Sigmoid colon (tissue), 7 donors: ENCODE data around the gene TPBGL. TPM values are rescaled to one million over a fixed set of nuclear protein-coding genes. Genes with fewer than 3 reads are reported as not detected.

Source experiments
- DNase-seq: peaks from one replicate; pipeline ENCODE4 v3.0.0-alpha.2; 2019
- H3K27ac ChIP-seq, 4 donors: fragments of 200-600 bp; sonication (generic); one replicate each; pipeline ENCODE4 v1.5.1; 2016 to 2019; ENCODE audit warnings: mild to moderate bottlenecking in 1 of 4
- H3K27me3 ChIP-seq, 3 donors: fragments of 200-600 bp; sonication (generic); one replicate each; pipeline ENCODE4 v1.5.1; 2019; ENCODE audit warnings: mild to moderate bottlenecking in 1 of 3
- H3K36me3 ChIP-seq, 4 donors: fragments of 200-600 bp; sonication (generic); one replicate each; pipeline ENCODE4 v1.5.1; 2016 to 2019
- H3K4me1 ChIP-seq, 4 donors: fragments of 200-600 bp; sonication (generic); one replicate each; pipeline ENCODE4 v1.5.1; 2017 to 2019
- H3K4me3 ChIP-seq, 4 donors: fragments of 200-600 bp; sonication (generic); one replicate each; pipeline ENCODE4 v1.5.1; 2017 to 2019; ENCODE audit warnings: mild to moderate bottlenecking in 2 of 4, moderate library complexity in 1 of 4
- H3K9me3 ChIP-seq, 4 donors: fragments of 200-600 bp in 3 of 4; sonication (generic) in 3 of 4; one replicate each; pipeline versions ENCODE4 v1.5.1 to v1.6.1; 2013 to 2019
- EP300 ChIP-seq, 4 donors: sonication (generic); formaldehyde crosslinking; IDR thresholded peaks; one replicate each; pipeline ENCODE4 v1.6.1; 2017; ENCODE audit warnings: antibody characterized with exemption in 4 of 4
- POLR2A ChIP-seq, 2 donors: fragments of 450-650 bp; IDR thresholded peaks; one replicate each; pipeline ENCODE4 v1.6.1; 2016; ENCODE audit warnings: antibody characterized with exemption in 2 of 2, mild to moderate bottlenecking in 2 of 2, moderate library complexity in 2 of 2
- POLR2AphosphoS5 ChIP-seq, 4 donors: sonication (generic); formaldehyde crosslinking; IDR thresholded peaks; one replicate each; pipeline ENCODE4 v1.6.1; 2017; ENCODE audit warnings: antibody characterized with exemption in 4 of 4
- WGBS, 2 donors: extraction: QIAGEN DNeasy Blood & Tissue Kit; methylation state at CpG; one replicate each; pipeline ENCODE4 v1.1.7; 2013; 5-methylcytosine and 5-hydroxymethylcytosine counted together
- intact Hi-C: fragments of 100-400 bp; cut with DNase I; formaldehyde crosslinking; loops from one replicate; pipeline ENCODE4 v1.15.1; 2023
- polyA plus RNA-seq, 3 donors: library from polyadenylated mRNA; stranded (reverse); fragments of 200-250 nt; gene quantifications; one replicate each; pipeline ENCODE4 v1.2.3, GENCODE V29; 2013
- total RNA-seq, 4 donors: library from RNA; depleted of rRNA; stranded (reverse); fragments of >200 nt; gene quantifications; one replicate each; pipeline ENCODE4 v1.1.0, GENCODE V29; 2016
- TF ChIP-seq, protein P1 (sequence below), 4 experiments: fragments of 450-650 bp in 3 of 4; fragments of 200-600 bp in 1 of 4; IDR thresholded peaks; one replicate each; pipeline ENCODE4 v1.5.1; 2016 to 2019; ENCODE audit warnings: antibody characterized with exemption in 4 of 4, mild to moderate bottlenecking in 3 of 4, moderate library complexity in 2 of 4
- donor health status: healthy with polysubstance abuse.
- donor health status: Bipolar disorder and iron deficiency.
- donor health status: healthy.

TPBGL gene
- total and polyA plus RNA-seq, 7 donors, result 0.28 to 0.68 (median 0.34) TPM; not detected in 3

DNA sequence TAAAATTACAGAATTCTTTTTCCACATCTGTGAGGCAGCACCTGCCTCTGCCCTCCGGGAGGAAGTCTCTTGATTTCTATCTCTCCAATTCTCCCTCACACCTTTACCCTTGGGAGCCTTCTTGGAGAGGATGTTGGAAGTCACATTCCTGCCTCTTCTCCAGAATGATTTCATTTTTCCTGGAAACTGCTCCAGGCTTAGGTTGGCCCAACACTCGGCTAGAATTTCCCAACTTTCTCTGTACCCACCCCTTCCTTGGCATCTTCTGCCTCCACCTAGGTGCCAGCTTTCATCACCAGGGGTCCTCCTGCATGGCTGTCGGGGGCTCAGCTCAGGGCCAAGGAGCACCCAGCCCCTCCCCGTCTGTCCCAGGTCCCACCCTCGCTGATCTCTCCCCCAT is 46.4 kb upstream of the TPBGL start:
- no peak for TF ChIP-seq EP300 (IDR thresholded peaks at IDR 0.05)
- TF ChIP-seq POLR2AphosphoS5 (IDR thresholded peaks at IDR 0.05), result no peak
- TF ChIP-seq POLR2A (IDR thresholded peaks at IDR 0.05), result no peak
- TF ChIP-seq, protein P1, sequence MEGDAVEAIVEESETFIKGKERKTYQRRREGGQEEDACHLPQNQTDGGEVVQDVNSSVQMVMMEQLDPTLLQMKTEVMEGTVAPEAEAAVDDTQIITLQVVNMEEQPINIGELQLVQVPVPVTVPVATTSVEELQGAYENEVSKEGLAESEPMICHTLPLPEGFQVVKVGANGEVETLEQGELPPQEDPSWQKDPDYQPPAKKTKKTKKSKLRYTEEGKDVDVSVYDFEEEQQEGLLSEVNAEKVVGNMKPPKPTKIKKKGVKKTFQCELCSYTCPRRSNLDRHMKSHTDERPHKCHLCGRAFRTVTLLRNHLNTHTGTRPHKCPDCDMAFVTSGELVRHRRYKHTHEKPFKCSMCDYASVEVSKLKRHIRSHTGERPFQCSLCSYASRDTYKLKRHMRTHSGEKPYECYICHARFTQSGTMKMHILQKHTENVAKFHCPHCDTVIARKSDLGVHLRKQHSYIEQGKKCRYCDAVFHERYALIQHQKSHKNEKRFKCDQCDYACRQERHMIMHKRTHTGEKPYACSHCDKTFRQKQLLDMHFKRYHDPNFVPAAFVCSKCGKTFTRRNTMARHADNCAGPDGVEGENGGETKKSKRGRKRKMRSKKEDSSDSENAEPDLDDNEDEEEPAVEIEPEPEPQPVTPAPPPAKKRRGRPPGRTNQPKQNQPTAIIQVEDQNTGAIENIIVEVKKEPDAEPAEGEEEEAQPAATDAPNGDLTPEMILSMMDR (IDR thresholded peaks at IDR 0.05), result no peak
- WGBS, 2 donors, result 68 to 81% methylated on average over 5 of the region's 5 CpGs
- Histone ChIP-seq H3K4me3 (no peak overlapping the region), H3K36me3 (no peaks in the 10 kb centered on the region), H3K27ac (no peak overlapping the region), H3K9me3 (no peaks in the 10 kb centered on the region), H3K27me3 (no peaks in the 10 kb centered on the region), H3K4me1 (peaks cover 0 to 31% (median 19%) of the 10 kb centered on the region in 4 donors)
- DNase-seq, result peak; percentile 62
- intact Hi-C loops, result no loop called here

- peak; percentile 84 for DNase-seq
- no peak overlapping the region for H3K27ac ChIP-seq
- no peak overlapping the region for H3K4me3 ChIP-seq
These were observed 45.2 kb upstream of the TPBGL start for GRCh38 chr11:75195167-75195962.

DNA sequence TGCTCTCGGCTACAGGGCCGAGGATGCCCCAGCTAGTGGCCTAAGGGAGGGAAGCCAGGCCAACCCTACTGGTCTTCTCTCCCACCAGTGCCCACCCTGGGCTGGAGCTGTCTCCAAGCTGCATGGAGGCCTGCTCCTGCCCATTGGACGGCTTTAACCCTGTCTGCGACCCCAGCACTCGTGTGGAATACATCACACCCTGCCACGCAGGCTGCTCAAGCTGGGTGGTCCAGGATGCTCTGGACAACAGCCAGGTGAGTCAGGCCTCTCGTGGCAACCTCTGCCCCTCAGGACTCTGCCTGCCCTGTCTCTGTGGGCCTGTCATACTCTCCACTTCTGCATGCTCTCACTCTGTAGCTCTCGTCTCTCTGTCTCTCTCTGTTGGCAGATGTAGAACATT is 44.1 kb upstream of the TPBGL start:
- Histone ChIP-seq H3K27me3 (no peaks in the 10 kb centered on the region), H3K27ac (no peak overlapping the region), H3K4me3 (no peak overlapping the region), H3K4me1 (peaks cover 0 to 24% (median 12%) of the 10 kb centered on the region in 4 donors), H3K9me3 (no peaks in the 10 kb centered on the region), H3K36me3 (no peaks in the 10 kb centered on the region)
- WGBS, 2 donors, result 83 to 84% methylated on average over 8 of the region's 8 CpGs
- TF ChIP-seq, protein P1 (IDR thresholded peaks at IDR 0.05), result no peak
- TF ChIP-seq EP300 (IDR thresholded peaks at IDR 0.05) (no peak), POLR2AphosphoS5 (IDR thresholded peaks at IDR 0.05) (no peak), POLR2A (IDR thresholded peaks at IDR 0.05) (no peak)
- peak; percentile 46 for DNase-seq
- intact Hi-C loops, result no loop called here

More at GRCh38 chr11:75195167-75195962, 45.2 kb upstream of the TPBGL start:
- H3K9me3 ChIP-seq, result no peaks in the 10 kb centered on the region
- 66 to 74% methylated on average over 7 of the region's 7 CpGs for WGBS, 2 donors
- TF ChIP-seq POLR2AphosphoS5 (IDR thresholded peaks at IDR 0.05), result no peak
- TF ChIP-seq, protein P1 (IDR thresholded peaks at IDR 0.05), result no peak
- TF ChIP-seq POLR2A (IDR thresholded peaks at IDR 0.05), result no peak
- no peak for TF ChIP-seq EP300 (IDR thresholded peaks at IDR 0.05)
- peaks cover 0 to 31% (median 19%) of the 10 kb centered on the region in 4 donors for H3K4me1 ChIP-seq
- intact Hi-C loops, result no loop called here
- H3K36me3 ChIP-seq, result no peaks in the 10 kb centered on the region
- no peaks in the 10 kb centered on the region for H3K27me3 ChIP-seq

GRCh38 chr11:75197512-75198277 is 42.9 kb upstream of the TPBGL start:
- TF ChIP-seq, protein P1 (IDR thresholded peaks at IDR 0.05), result no peak
- no peak for TF ChIP-seq EP300 (IDR thresholded peaks at IDR 0.05)
- no peak for TF ChIP-seq POLR2A (IDR thresholded peaks at IDR 0.05)
- TF ChIP-seq POLR2AphosphoS5 (IDR thresholded peaks at IDR 0.05), result no peak
- 91 to 93% methylated on average over 4 of the region's 4 CpGs for WGBS, 2 donors

More at GRCh38 chr11:75197512-75198277, 42.9 kb upstream of the TPBGL start:
- Histone ChIP-seq H3K27me3 (no peaks in the 10 kb centered on the region), H3K4me1 (peaks cover 0 to 20% (median 8%) of the 10 kb centered on the region in 4 donors), H3K36me3 (no peaks in the 10 kb centered on the region), H3K4me3 (no peak overlapping the region), H3K9me3 (no peaks in the 10 kb centered on the region), H3K27ac (no peak overlapping the region)
- intact Hi-C loops, result no loop called here
- DNase-seq, result peak; percentile 54
